TTC549 (cell line): ENCODE measurements around the gene ACACB.

Experiments
- FAIRE-seq: peaks from 2 replicates; lab custom pipeline; 2012; peaks lifted over from hg19 to GRCh38; lab: Jason Lieb, UNC

Gene ACACB

GRCh38 chr12:109110988-109111495 lies 5.3 kb upstream of the ACACB start:
- FAIRE-seq: no peak

DNA sequence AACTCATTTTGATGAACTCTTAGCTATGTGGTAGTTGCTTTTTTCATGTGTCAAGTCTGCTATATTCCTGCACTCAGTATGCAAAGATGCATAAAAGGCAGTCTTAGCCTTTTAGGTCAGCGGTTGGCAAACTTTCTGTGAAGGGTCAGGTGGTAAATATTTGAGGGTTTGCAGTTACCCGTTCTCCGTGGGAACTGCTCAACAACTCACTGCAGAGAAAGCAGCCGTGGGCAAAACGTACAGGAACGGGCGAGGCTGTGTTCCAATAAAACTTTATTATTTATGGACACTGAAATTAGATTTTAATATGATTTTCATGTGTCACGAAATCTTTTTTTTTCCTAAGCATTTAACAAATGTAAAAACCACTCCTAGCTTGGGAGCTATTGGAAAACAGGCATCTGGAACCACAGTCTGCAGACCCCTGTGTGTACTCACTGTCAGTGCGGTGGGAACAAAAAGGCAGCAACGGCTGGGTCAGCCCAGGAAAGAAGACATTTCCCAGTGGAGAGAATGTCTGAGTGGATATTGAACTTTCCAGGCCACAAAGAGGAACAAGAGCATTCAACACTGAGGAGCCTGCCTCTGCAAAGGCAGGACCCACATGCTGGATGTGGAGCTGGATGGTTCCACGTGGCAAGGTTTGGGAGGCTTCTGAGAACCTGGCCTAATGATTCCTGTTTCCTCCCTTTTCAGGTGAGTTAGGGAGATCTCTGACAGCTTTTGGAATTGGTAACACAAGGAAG lies 3.5 kb upstream of the ACACB start:
- no peak for FAIRE-seq

GRCh38 chr12:109113661-109114321 lies 2.6 kb upstream of the ACACB start:
- FAIRE-seq: no peak

- FAIRE-seq: no peak
These were observed 1.7 kb upstream of the ACACB start for GRCh38 chr12:109114644-109115043.

- no peak for FAIRE-seq
These were observed 1.0 kb upstream of the ACACB start for GRCh38 chr12:109115404-109115757.

GRCh38 chr12:109116611-109116949 lies 193 bp downstream of the ACACB start:
- FAIRE-seq: no peak

DNA sequence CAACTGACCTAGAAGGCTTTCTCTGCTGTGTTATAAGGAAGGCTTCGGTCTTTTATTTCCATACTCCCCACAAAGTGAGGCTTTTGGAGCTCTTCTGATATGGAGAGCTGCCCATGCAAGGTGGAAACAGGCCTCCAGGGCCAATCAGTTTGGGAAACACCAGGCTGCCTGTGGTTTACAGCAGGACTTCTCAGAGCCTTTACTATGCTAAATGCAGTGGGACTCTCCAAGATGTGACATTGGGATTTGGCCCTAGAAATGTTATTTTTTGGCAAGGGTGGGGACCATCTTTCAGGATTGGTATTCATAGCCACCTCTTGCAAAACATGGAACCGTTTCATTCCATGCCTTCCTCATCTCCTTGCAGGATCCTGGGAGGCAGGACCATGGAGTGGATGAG lies 3.7 kb downstream of the ACACB start:
- no peak for FAIRE-seq

- FAIRE-seq: no peak
These were observed 4.2 kb downstream of the ACACB start for GRCh38 chr12:109120557-109120956.

- FAIRE-seq: no peak
These were observed 5.0 kb downstream of the ACACB start for GRCh38 chr12:109121346-109121880.

- no peak for FAIRE-seq
These were observed 8.7 kb downstream of the ACACB start for GRCh38 chr12:109124878-109125648.

- no peak for FAIRE-seq
These were observed 9.4 kb downstream of the ACACB start for GRCh38 chr12:109125791-109126190.

DNA sequence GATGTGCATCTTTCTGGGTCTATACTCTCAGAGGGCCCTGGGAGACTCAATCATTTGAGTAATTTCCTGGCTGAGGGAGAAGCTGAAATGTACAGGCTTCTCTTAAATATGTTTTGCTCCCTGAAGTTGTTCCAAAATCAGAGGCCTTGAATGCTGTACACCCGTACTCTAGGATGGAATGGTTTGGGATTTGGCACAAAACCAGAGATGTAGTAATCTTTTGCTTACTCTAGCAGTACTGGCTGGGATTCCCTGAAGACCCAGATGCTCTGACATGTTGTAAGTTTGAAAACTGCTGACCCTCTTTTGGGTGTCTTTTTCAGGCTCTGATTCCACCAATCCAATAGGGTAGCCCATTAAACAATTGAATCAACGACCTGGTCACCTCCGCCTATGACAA lies 10.4 kb downstream of the ACACB start:
- FAIRE-seq: no peak

DNA sequence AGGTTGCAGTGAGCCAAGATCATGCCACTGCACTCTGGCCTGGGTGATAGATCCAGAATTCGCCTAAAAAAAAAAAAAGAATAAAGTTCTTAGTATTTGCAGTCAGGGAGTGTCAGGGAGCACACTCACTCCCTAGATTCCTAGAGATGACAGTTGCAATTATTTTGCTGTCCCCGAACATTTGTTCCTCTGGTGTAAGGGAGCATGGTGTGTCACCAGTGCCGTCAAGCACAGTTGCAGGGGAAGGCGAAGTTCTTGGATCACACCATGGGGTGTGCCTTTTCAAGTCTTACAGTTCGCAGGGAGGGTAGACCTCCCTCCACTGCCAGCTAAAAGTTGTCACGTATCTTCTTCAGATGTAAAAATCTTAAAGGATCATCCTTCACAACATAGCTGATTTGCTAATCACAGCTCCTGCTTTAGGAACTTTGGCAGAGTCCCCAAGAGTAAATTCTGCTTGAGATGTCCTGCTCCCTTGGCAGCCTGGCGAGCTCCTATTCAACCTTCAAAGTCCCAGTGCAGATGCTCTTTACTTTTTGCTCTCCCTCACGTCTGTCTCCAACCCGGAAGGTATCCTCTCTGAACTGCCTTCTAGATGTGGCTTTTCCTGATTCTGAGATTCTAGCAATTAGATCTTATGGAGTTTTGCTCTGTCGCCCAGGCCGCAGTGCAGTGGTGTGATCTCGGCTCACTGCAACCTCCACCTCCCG lies 11.3 kb downstream of the ACACB start:
- no peak for FAIRE-seq

DNA sequence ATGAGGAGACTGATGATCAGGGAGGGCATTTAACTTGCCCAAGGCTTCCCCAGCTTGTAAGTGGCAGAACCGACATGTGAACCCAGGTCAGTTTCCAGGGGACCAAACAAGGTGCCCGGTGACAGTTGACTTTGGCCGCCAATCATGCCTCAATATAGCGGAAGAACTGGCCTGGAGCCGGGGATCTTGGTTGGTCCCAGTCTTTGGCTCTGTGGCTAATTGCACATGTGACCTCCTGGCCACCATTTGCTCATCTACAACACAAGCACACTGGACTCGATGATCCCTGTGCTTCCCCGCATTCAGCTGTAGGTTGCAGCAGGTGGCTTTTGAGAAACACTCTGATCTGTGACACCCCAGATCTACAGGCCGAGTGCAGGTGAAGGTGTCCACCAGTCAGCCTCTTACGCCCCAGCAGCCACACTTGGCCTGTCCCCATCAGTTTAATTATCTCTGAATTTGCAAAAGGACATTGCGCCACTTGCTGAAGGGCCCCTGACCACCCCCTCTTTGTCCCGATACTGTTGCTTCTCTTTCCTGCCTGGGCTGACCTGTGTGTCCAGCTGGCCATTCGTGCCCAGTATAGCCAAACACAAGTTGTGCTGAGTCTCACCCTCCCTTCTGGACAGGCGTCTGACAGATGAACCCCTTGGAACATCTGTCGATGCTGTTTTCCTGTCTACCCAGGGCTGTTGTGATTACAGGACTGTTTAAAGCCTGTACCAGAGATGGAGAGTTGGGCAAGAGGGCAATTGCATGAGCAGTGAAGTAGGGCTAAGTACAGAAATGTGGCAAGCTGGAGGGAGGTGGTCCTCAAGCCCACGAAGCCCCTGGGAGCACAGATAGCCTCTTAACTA lies 14.1 kb downstream of the ACACB start:
- no peak for FAIRE-seq

DNA sequence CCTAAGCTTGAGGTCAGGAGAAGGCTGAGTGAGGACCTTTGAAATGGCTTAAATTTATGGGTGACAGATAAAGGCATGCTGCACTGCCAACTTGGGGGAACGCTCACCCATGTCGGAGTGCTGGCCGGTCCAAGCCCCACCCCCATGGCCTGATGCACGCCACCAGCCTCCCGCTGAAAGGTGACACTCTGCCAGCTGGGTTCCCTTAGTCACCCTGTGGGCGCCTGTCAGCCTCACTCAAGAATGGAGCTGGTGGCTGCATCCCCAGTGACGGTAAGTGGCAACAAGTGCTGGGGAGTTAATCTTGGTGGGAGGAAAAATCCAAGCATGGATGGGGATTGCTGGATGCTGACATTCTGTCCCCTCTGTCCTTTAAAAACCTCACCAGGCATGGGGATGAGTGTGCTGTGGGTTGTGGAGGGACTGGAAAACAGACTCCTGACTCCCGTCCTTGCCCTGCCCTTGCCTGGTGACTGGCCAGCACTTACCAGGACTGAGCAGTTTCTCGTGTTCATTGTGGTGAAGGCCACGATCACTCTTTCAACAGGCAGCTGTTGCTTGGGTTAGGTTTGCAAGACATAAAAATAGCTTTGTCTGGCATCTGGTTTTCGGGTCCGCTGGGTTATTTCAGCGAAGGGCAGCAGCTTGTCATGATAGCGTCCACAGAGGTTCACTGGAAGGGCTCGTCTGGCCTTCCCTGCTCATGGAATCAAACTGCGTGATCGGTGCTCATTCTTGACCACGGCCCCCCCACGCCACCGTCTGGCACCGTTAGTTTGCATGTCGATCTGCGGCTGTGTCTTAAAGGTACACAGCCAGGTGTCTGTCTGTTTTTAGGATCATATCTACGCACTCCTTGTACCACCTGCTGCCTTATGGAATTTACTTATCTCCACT lies 15.0 kb downstream of the ACACB start:
- no peak for FAIRE-seq

- no peak for FAIRE-seq
These were observed 18.0 kb downstream of the ACACB start for GRCh38 chr12:109134186-109134917.

DNA sequence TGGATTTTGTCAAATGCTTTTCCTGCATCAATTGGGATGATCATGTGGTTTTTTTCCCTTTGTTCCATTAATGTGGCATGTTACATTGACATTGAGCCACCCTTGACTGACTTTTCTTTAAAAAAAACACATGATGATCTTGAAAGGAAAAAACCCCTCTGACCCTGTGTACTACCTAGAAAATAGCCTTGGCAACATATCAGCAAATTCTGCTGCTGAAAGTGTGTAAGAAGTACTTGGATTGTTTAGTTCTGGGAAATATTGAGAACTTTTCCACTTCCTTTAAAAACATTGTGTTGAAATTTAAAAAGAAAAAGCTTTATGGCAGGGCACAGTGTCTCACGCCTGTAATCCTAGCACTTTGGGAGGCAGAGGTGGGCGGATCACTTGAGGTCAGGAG lies 20.7 kb downstream of the ACACB start:
- FAIRE-seq: no peak

DNA sequence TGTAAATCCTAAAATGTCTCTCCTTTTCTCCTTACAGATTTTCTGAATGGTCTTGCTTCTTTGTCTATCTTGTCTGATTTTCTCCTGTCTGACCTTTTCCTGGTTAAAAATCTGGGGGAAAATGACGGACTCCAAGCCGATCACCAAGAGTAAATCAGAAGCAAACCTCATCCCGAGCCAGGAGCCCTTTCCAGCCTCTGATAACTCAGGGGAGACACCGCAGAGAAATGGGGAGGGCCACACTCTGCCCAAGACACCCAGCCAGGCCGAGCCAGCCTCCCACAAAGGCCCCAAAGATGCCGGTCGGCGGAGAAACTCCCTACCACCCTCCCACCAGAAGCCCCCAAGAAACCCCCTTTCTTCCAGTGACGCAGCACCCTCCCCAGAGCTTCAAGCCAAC lies 23.0 kb downstream of the ACACB start:
- FAIRE-seq: no peak

- FAIRE-seq: no peak
These were observed 23.4 kb downstream of the ACACB start for GRCh38 chr12:109139791-109140190.

DNA sequence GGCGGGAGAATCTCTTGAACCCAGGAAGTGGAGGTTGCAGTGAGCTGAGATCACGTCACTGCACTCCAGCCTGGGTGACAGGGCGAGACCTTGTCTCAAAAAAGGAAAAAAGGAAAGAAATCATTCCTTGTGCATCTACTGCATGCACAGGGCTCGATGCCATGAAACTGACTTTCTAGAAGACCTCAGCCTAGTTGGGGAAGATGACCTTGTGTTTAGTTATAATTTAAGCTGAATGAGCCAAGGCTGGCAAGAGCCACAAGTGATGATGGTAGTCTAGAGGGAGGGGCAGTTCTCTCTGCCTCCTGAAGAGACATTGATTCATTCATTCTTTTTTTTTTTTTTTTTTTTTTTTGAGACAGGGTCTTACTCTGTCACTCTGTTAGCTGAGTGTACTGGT lies 24.2 kb downstream of the ACACB start:
- no peak for FAIRE-seq
